HG03460 (cell line): ENCODE results near the gene IL6R.

Experiments used
- ATAC-seq: cut with Tn5 transposase; IDR thresholded peaks from one replicate; pipeline ENCODE4 v1.9.1; 2021; ENCODE audit not compliant: unreplicated experiment

Gene IL6R

GRCh38 chr1:154446789-154447188 is 41.6 kb downstream of the IL6R start:
- no peak for ATAC-seq

DNA sequence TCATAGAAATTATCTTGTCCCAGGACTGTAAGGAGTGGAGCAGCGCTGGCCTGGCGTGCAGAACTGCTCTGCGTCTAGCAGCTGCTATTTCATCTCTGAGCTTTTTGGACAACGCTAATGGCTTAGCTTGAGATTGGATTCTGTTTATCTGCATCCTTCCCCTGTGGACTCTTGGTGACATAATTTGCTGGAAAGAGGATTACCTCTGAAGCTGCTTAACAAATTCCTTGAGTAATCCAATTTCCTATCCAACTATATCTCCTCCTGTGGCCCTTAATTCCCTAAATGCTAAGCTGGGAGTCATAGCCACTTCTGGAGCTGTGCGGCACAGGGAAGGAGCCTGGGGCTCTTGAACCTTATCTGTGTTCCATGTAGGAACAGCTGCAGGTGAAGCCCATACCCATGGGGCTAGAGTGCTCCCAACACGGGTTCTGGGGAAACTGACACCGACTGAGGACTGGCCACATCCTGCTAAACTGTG is 43.2 kb downstream of the IL6R start:
- no peak for ATAC-seq

- no peak for ATAC-seq
Measured at GRCh38 chr1:154453161-154453560, 48.0 kb downstream of the IL6R start.

GRCh38 chr1:154453574-154454352 is 48.6 kb downstream of the IL6R start:
- ATAC-seq = no peak

DNA sequence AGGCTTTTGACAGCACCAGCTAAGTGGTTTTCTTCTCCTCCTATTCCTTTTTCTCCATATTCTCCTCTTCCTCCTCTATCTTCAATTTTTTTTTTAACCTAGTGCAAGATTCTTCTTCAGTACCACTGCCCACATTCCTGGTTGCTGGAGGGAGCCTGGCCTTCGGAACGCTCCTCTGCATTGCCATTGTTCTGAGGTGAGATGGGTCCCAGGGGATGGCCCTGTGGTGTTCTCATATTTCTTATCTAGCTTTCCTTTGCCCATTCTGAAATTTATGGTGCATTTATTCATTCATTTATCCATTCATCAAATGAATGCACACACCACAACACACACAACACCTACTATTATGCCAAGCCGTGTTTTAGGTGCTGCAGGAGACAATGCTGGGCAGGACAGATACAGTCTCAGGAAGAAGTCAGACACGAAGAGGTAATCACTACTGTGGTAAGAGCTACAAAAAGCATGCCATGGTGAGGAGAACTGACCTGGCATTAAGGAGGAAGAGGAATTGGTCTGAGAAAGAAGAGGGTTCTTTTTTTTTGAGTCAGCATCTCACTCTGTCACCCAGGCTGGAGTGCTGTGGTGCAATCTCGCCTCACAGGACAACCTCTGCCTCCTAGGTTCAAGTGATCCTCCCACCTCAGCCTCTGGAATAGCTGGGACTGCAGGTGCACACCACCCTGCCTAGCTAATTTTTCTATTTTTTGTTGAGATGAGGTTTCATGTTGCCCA is 49.4 kb downstream of the IL6R start:
- no peak for ATAC-seq

DNA sequence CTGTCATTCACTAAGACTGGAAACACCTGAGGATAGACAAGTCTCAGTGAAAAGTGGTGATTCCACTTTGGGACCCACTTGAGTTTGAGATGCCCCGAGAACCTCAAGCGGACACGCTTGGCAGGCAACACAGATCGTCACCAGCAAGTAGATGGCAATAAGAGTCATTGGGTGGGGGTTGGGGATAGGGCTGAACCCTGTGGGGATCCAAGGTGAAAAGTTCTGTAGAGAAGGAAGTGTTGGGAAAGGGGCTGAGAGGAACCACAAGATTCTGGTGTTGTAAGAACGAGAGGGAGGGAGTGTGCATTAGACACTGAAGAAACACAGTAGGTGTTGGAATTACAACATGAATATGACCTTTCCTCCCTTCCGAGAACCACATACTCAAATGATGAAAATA is 51.5 kb downstream of the IL6R start:
- no peak for ATAC-seq

- no peak for ATAC-seq
Measured at GRCh38 chr1:154459080-154459479, 53.9 kb downstream of the IL6R start.

DNA sequence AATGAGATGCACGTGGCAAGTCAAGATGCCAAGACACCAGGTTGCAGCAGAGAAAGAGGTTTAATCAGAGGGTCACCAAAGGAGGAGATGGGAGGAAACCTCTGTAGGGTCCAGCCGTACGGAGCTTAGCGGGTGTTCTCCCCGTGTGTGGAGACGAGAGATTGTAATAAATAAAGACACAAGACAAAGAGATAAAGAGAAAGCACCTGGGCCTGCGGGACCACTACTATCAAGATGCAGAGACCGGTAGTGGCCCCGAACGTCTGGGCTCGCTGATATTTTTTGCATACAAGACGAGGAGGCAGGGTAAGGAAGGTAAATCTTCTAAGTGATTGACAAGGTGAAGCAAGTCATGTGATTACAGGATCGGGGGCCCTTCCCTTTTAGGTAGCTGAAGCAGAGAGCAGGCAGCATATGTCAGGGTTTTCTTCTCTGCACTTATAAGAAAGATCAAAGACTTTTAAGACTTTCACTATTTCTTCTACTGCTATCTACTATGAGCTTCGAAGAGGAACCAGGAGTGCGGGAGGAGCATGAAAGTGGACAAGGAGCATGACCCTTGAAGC is 55.6 kb downstream of the IL6R start:
- ATAC-seq = no peak

DNA sequence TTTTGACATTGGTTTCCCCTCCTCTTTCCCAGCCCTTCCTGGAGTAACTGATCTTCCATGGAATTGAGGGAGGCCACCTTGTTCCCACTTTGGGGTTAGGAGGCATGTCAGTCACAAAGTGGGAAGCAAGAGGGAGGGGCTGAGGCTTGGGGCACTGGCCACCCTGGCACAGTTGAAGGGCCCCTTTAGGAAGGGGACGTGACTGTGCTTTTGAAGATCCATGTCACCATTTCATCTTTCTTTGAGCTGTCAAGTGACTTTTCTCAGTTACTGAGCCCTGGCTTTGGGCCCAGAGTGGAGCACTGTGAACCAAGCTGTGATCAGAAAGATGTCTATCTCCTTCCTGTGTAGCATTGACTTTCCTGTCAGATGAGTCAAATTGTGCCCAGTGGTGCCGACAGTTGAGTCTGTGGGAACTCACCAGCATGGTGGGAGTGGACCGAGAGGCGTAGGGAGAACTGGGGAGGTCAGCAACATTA is 58.4 kb downstream of the IL6R start:
- no peak for ATAC-seq

DNA sequence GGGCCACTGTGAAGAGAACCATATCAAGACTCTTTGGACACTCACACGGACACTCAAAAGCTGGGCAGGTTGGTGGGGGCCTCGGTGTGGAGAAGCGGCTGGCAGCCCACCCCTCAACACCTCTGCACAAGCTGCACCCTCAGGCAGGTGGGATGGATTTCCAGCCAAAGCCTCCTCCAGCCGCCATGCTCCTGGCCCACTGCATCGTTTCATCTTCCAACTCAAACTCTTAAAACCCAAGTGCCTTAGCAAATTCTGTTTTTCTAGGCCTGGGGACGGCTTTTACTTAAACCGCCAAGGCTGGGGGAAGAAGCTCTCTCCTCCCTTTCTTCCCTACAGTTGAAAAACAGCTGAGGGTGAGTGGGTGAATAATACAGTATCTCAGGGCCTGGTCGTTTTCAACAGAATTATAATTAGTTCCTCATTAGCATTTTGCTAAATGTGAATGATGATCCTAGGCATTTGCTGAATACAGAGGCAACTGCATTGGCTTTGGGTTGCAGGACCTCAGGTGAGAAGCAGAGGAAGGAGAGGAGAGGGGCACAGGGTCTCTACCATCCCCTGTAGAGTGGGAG is 60.6 kb downstream of the IL6R start:
- no peak for ATAC-seq

- no peak for ATAC-seq
Measured at GRCh38 chr1:154466206-154466605, 61.1 kb downstream of the IL6R start.

DNA sequence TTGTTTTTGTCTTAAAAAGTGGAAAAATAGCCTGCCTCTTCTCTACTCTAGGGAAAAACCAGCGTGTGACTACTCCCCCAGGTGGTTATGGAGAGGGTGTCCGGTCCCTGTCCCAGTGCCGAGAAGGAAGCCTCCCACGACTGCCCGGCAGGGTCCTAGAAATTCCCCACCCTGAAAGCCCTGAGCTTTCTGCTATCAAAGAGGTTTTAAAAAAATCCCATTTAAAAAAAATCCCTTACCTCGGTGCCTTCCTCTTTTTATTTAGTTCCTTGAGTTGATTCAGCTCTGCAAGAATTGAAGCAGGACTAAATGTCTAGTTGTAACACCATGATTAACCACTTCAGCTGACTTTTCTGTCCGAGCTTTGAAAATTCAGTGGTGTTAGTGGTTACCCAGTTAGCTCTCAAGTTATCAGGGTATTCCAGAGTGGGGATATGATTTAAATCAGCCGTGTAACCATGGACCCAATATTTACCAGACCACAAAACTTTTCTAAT is 61.8 kb downstream of the IL6R start:
- ATAC-seq = no peak

DNA sequence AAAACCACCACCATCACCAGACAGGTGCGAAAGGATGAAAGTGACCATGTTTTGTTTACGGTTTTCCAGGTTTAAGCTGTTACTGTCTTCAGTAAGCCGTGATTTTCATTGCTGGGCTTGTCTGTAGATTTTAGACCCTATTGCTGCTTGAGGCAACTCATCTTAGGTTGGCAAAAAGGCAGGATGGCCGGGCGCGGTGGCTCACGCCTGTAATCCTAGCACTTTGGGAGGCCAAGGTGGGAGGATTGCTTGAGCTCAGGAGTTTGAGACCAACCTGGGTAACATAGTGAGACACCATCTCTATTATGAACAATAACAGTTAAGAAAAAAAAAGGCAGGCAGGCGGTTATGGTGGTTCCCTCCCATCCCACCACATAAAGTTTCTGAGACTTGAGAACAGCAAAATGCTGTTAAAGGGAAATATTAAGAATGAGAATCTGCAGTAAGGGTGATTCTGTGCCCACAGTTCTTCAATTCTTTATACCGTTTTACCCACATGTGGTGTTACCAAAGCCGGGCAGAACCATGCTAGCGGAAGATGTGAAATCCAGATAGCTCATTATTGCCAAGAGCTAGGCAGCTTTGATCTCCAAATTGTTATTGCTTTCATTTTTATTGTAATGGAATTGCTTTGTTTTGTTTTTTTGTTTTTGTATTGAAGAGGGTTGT is 62.4 kb downstream of the IL6R start:
- no peak for ATAC-seq

- ATAC-seq = no peak
Measured at GRCh38 chr1:154468535-154469250, 63.5 kb downstream of the IL6R start.

DNA sequence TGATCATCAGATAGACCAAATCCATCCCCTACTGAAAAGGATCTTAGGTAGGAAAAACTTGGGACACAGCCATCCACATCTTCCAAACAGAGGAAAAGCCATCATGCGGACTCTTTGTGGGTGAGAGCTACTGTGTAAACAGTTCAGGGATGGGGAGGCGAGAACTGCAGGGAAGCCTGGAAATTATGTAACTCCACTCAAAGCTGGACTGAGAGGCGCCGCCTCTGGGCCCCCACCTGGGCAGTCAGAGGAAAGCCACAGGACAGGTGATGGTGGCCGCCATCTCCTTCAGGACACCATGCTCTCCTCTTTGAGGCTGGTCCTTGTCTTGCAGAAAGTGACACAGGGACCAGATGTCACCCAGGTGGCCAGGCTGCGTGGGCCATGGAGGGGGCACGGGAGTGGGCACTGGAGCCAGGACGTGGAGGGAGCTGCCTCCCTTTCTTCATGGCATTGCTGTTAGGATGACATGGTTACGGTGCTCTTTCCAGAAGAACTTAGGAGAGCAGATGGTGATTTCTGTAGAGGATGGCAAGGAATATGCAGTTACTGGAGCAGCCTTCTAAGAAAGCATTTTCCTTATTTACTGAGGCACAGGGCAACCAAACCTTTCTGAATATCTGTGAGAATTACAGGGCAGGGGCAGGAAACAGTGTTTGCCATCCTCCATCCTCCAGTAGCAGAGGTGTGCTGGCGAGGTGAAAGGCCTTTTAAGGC is 64.9 kb downstream of the IL6R start:
- no peak for ATAC-seq

GRCh38 chr1:154471304-154471703 is 66.2 kb downstream of the IL6R start:
- no peak for ATAC-seq

GRCh38 chr1:154474802-154475201 is 69.7 kb downstream of the IL6R start:
- ATAC-seq = no peak

GRCh38 chr1:154476791-154477190 is 71.6 kb downstream of the IL6R start:
- ATAC-seq = no peak

DNA sequence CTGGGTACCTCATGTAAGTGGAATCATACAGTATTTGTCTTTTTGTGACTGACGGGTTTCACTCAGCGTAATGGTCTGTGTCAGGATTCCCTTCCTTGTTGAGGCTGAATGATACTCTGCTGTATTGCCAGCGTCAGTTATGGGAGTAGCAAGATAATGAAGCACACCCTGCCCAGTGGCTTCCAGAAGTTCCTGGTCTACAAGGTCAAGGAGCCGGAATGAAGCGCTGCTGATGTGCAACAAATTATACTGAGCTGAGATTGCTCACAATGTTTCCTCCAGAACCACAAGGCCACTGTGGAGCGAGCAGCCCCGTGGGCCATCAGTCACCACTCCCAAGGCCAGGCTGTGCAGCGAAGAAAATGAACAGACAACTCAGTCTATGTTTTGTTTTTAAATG is 72.9 kb downstream of the IL6R start:
- ATAC-seq = no peak

- ATAC-seq = no peak
Measured at GRCh38 chr1:154478639-154479038, 73.5 kb downstream of the IL6R start.
